ENCODE measurements around the gene VWF.
A peak's percentile ranks its signal among the peaks of the same experiment; 100 is the strongest.
"Not testable (repeated sequence)": the region's sequence is repeated elsewhere in the genome, so short reads cannot be mapped to it uniquely, and the experiment has no call there.

VWF gene

GRCh38 chr12:6145564-6145963, 21.1 kb upstream of the VWF start:
- Histone ChIP-seq H3K4me1 (ENCODE audit: control insufficient read depth, insufficient read depth, low read length, poor library complexity, severe bottlenecking) (peaks cover 13% of the 10 kb centered on the region), H3K36me3 (ENCODE audit: control insufficient read depth, insufficient read depth, low read length) (no peaks in the 10 kb centered on the region), H3K27me3 (replicated peaks; ENCODE audit: control insufficient read depth, insufficient read depth, low read length, poor library complexity, severe bottlenecking) (no peaks in the 10 kb centered on the region), H3K27ac (ENCODE audit: insufficient read depth, low read length, poor library complexity, severe bottlenecking) (no peak overlapping the region), H3K9me3 (ENCODE audit: control insufficient read depth, low read length) (no peaks in the 10 kb centered on the region), H3K4me3 (ENCODE audit: insufficient read depth, low read depth, low read length, poor library complexity, severe bottlenecking) (no peak overlapping the region)
- DNase-seq = no peak

DNA sequence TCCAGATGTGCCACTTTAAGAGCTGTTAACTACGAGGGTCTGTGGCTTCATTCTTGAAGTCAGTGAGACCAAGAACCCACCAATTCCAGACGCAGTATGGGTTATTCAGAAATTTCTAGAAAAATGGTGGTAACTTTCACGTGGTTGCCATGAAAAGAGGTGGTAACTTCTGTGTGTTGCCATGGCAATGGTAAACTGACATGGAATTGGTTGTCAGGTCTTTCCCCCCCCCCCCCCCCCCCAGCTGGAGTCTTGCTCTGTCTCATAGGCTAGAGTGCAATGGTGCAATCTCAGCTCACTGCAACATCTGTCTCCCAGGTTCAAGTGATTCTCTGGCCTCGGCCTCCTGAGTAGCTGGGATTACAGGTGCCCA, 18.8 kb upstream of the VWF start:
- DNase-seq = no peak
- Histone ChIP-seq H3K36me3 (ENCODE audit: control insufficient read depth, insufficient read depth, low read length) (no peaks in the 10 kb centered on the region), H3K4me3 (ENCODE audit: insufficient read depth, low read depth, low read length, poor library complexity, severe bottlenecking) (no peak overlapping the region), H3K27ac (ENCODE audit: insufficient read depth, low read length, poor library complexity, severe bottlenecking) (no peak overlapping the region), H3K4me1 (ENCODE audit: control insufficient read depth, insufficient read depth, low read length, poor library complexity, severe bottlenecking) (peaks cover 17% of the 10 kb centered on the region), H3K9me3 (ENCODE audit: control insufficient read depth, low read length) (no peaks in the 10 kb centered on the region), H3K27me3 (replicated peaks; ENCODE audit: control insufficient read depth, insufficient read depth, low read length, poor library complexity, severe bottlenecking) (no peaks in the 10 kb centered on the region)

DNA sequence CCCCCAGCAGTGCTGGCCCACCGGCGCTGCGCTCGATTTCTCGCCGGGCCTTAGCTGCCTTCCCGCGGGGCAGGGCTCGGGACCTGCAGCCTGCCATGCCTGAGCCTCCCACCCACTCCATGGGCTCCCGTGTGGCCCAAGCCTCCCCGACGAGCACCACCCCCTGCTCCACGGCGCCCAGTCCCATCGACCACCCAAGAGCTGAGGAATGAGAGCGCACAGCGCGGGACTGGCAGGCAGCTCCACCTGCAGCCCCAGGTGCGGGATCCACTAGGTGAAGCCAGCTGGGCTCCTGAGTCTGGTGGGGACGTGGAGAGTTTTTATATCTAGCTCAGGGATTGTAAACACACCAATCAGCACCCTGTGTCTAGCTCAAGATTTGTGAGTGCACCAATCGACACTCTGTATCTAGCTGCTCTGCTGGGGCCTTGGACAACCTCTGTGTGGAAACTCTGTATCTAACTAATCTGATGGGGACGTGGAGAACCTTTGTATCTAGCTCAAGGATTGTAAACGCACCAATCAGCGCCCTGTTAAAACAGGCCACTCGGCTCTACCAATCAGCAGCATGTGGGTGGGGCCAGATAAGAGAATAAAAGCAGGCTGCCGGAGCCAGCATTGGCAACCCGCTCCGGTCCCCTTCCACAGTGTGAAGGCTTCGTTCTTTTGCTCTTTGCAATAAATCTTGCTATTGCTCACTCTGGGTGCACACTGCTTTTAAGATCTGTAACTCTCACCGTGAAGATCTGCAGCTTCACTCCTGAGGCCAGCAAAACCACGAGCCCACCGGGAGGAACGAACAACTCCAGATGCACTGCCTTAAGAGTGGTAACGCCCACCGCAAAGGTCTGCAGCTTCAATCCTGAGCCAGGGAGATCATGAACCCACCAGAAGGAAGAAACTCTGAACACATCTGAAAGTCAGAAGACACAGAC, 18.2 kb upstream of the VWF start:
- H3K9me3 ChIP-seq (ENCODE audit: control insufficient read depth, low read length); H3K27ac ChIP-seq (ENCODE audit: insufficient read depth, low read length, poor library complexity, severe bottlenecking); DNase-seq; H3K27me3 ChIP-seq (replicated peaks; ENCODE audit: control insufficient read depth, insufficient read depth, low read length, poor library complexity, severe bottlenecking); H3K4me3 ChIP-seq (ENCODE audit: insufficient read depth, low read depth, low read length, poor library complexity, severe bottlenecking); H3K36me3 ChIP-seq (ENCODE audit: control insufficient read depth, insufficient read depth, low read length): not testable (repeated sequence)
- peaks cover 17% of the 10 kb centered on the region for H3K4me1 ChIP-seq (ENCODE audit: control insufficient read depth, insufficient read depth, low read length, poor library complexity, severe bottlenecking)

DNA sequence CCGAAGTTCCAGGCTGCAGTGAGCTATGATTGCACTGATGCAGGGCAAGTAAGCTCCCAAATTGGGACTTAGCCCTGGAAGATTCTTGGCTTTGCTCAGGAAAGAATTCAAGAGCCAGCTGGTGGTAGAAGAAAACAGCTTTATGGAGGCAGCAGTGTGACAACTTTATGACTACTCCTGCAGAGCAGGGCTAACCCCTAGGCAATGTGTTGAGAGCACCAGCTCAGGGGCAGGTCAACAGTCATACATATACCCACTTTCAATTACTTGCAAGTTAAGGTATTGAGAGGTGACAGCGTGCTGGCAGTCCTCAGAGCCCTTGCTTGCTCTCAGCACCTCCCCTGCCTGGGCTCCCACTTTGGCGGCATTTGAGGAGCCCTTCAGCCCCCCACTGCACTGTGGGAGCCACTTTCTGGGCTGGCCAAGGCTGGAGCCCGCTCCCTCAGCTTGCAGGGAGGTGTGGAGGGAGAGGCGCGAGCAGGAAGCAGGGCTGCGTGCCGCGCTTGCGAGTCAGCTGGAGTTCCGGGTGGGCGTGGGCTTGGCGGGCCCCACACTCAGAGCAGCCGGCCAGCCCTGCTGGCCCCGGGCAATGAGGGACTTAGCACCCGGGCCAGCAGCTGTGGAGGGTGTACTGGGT, 17.4 kb upstream of the VWF start:
- peaks cover 17% of the 10 kb centered on the region for H3K4me1 ChIP-seq (ENCODE audit: control insufficient read depth, insufficient read depth, low read length, poor library complexity, severe bottlenecking)
- H3K4me3 ChIP-seq (ENCODE audit: insufficient read depth, low read depth, low read length, poor library complexity, severe bottlenecking); H3K9me3 ChIP-seq (ENCODE audit: control insufficient read depth, low read length); DNase-seq; H3K27me3 ChIP-seq (replicated peaks; ENCODE audit: control insufficient read depth, insufficient read depth, low read length, poor library complexity, severe bottlenecking); H3K36me3 ChIP-seq (ENCODE audit: control insufficient read depth, insufficient read depth, low read length); H3K27ac ChIP-seq (ENCODE audit: insufficient read depth, low read length, poor library complexity, severe bottlenecking): not testable (repeated sequence)

DNA sequence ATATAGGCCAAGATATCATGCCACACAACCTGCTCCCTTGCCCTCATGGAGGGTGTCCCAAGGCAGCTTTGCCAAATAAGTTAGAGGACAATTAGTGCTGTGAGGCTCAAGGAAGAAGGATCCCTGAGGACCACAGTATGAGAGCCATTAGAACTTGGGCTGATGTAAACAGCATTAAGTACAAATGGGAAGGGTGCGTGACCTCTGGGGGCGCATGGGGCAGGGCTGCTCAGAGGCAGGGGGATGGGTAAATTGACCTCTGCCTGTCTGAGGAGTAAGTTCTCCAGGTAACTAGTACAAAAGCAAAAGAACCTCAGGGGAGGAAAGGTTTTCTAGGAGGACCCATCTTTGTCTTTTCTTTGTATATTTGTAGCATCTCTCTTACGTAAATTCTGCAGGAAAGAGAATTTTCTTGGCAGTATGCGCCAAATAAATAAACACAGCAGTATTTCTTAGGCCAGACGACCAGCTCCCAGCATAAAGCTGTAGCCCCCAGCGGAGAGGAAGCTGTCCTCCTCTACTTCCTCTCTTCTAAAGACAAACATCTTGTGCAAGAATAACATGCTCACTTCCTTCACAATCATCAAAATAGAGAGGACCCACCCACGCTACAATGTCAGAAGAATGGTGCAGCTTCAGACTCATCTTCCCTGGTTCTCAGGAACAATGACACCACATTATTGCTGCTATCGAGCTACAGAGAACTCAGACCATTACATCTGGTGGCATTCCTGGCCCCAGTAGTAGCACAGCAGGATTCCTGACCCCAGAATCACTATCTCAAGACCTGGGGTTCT, 16.4 kb upstream of the VWF start:
- H3K9me3 ChIP-seq (ENCODE audit: control insufficient read depth, low read length) = no peaks in the 10 kb centered on the region
- peaks cover 17% of the 10 kb centered on the region for H3K4me1 ChIP-seq (ENCODE audit: control insufficient read depth, insufficient read depth, low read length, poor library complexity, severe bottlenecking)
- DNase-seq = no peak
- no peak overlapping the region for H3K4me3 ChIP-seq (ENCODE audit: insufficient read depth, low read depth, low read length, poor library complexity, severe bottlenecking)
- H3K36me3 ChIP-seq (ENCODE audit: control insufficient read depth, insufficient read depth, low read length) = no peaks in the 10 kb centered on the region
- H3K27me3 ChIP-seq (replicated peaks; ENCODE audit: control insufficient read depth, insufficient read depth, low read length, poor library complexity, severe bottlenecking) = no peaks in the 10 kb centered on the region
- peak overlapping the region; percentile 1 for H3K27ac ChIP-seq (ENCODE audit: insufficient read depth, low read length, poor library complexity, severe bottlenecking)

DNA sequence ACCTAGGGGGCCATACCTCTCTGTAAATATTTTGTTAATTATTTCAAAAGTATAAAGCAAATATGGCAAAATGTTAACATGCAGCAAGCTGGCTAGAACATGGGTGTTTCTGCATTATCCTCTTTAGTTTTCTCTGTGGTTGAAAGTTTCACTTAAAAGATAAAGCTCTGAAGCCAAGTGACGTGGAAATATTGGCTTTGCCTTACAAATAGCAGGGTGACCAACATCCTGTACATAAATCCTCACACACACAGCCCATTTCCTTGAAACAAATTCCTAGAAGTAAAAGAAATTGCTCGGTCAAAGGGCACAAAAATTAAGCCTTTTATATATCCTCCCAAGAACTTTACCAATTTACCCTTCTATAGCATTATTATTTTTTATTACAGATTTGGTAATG, 10.6 kb upstream of the VWF start:
- Histone ChIP-seq H3K36me3 (ENCODE audit: control insufficient read depth, insufficient read depth, low read length) (no peaks in the 10 kb centered on the region), H3K4me1 (ENCODE audit: control insufficient read depth, insufficient read depth, low read length, poor library complexity, severe bottlenecking) (peaks cover under 1% of the 10 kb centered on the region), H3K9me3 (ENCODE audit: control insufficient read depth, low read length) (no peaks in the 10 kb centered on the region)

DNA sequence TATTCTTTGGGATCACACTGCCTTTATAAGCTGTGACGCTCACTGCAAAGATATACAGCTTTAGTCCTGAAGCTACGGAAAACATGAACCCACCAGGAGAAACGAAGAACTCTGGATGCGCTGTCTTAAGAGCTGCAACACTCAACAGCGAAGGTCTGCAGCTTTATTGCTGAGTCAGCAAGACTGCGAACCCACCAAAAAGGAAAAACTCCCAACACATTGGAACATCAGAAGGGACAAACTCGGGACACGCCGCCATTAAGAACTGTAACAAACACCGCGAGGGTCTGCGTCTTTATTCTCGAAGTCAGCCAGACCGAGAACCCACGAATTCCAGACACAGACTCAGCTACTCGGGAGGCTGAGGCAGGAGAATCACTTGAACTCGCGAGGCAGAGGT, 9.2 kb upstream of the VWF start:
- Histone ChIP-seq H3K27ac (ENCODE audit: insufficient read depth, low read length, poor library complexity, severe bottlenecking) (no peak overlapping the region), H3K27me3 (replicated peaks; ENCODE audit: control insufficient read depth, insufficient read depth, low read length, poor library complexity, severe bottlenecking) (no peaks in the 10 kb centered on the region), H3K4me3 (ENCODE audit: insufficient read depth, low read depth, low read length, poor library complexity, severe bottlenecking) (no peak overlapping the region), H3K4me1 (ENCODE audit: control insufficient read depth, insufficient read depth, low read length, poor library complexity, severe bottlenecking) (no peaks in the 10 kb centered on the region), H3K36me3 (ENCODE audit: control insufficient read depth, insufficient read depth, low read length) (no peaks in the 10 kb centered on the region), H3K9me3 (ENCODE audit: control insufficient read depth, low read length) (no peaks in the 10 kb centered on the region)
- DNase-seq = no peak

More for the DNA sequence above, 10.6 kb upstream of the VWF start:
- H3K4me3 ChIP-seq (ENCODE audit: insufficient read depth, low read depth, low read length, poor library complexity, severe bottlenecking) = no peak overlapping the region
- no peak for DNase-seq
- H3K27me3 ChIP-seq (replicated peaks; ENCODE audit: control insufficient read depth, insufficient read depth, low read length, poor library complexity, severe bottlenecking) = no peaks in the 10 kb centered on the region
- no peak overlapping the region for H3K27ac ChIP-seq (ENCODE audit: insufficient read depth, low read length, poor library complexity, severe bottlenecking)

DNA sequence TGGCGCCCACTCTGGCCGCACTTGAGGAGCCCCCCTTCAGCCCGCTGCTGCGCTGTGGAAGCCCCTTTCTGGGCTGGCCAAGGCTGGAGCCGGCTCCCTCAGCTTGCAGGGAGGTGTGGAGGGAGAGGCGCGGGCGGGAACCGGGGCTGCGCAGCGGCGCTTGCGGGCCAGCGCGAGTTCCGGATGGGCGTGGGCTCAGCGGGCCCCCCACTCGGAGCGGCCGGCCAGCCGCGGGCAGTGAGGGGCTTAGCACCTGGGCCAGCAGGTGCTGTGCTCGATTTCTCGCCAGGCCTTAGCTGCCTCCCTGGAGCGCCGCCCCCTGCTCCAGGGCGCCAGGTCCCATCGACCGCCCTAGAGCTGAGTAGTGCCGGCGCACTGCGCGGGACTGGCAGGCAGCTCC, 8.0 kb upstream of the VWF start:
- Histone ChIP-seq H3K4me1 (ENCODE audit: control insufficient read depth, insufficient read depth, low read length, poor library complexity, severe bottlenecking) (no peaks in the 10 kb centered on the region), H3K36me3 (ENCODE audit: control insufficient read depth, insufficient read depth, low read length) (no peaks in the 10 kb centered on the region), H3K9me3 (ENCODE audit: control insufficient read depth, low read length) (no peaks in the 10 kb centered on the region), H3K27ac (ENCODE audit: insufficient read depth, low read length, poor library complexity, severe bottlenecking) (no peak overlapping the region), H3K4me3 (ENCODE audit: insufficient read depth, low read depth, low read length, poor library complexity, severe bottlenecking) (no peak overlapping the region), H3K27me3 (replicated peaks; ENCODE audit: control insufficient read depth, insufficient read depth, low read length, poor library complexity, severe bottlenecking) (no peaks in the 10 kb centered on the region)
- no peak for DNase-seq

GRCh38 chr12:6125310-6125608, 789 bp upstream of the VWF start:
- Histone ChIP-seq H3K36me3 (ENCODE audit: control insufficient read depth, insufficient read depth, low read length) (no peaks in the 10 kb centered on the region), H3K4me1 (ENCODE audit: control insufficient read depth, insufficient read depth, low read length, poor library complexity, severe bottlenecking) (no peaks in the 10 kb centered on the region), H3K9me3 (ENCODE audit: control insufficient read depth, low read length) (no peaks in the 10 kb centered on the region), H3K27ac (ENCODE audit: insufficient read depth, low read length, poor library complexity, severe bottlenecking) (no peak overlapping the region), H3K4me3 (ENCODE audit: insufficient read depth, low read depth, low read length, poor library complexity, severe bottlenecking) (no peak overlapping the region), H3K27me3 (replicated peaks; ENCODE audit: control insufficient read depth, insufficient read depth, low read length, poor library complexity, severe bottlenecking) (no peaks in the 10 kb centered on the region)
- DNase-seq = no peak

DNA sequence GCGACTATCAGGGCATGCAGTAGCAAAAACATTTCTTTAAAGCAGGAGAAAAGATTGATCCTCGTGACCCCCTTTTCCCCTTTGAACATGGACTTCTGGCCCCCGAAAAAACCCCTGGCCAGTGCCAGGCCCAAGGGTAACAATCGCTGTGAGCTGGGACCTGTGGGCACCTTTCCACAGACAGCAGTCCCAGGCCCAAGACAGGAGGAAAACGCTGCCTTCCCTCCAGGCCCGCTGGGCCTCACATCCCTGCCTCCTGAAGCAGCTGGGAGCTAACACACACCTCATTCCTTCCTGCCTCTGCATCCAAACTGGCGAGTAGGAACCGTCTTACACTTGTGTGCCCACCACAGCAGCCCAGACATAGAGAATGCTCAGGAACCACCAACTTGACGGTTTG, 1.2 kb downstream of the VWF start:
- DNase-seq = no peak
- no peak overlapping the region for H3K4me3 ChIP-seq (ENCODE audit: insufficient read depth, low read depth, low read length, poor library complexity, severe bottlenecking)
- no peaks in the 10 kb centered on the region for H3K4me1 ChIP-seq (ENCODE audit: control insufficient read depth, insufficient read depth, low read length, poor library complexity, severe bottlenecking)
- no peak overlapping the region for H3K27ac ChIP-seq (ENCODE audit: insufficient read depth, low read length, poor library complexity, severe bottlenecking)
- no peaks in the 10 kb centered on the region for H3K9me3 ChIP-seq (ENCODE audit: control insufficient read depth, low read length)
- no peaks in the 10 kb centered on the region for H3K36me3 ChIP-seq (ENCODE audit: control insufficient read depth, insufficient read depth, low read length)
- H3K27me3 ChIP-seq (replicated peaks; ENCODE audit: control insufficient read depth, insufficient read depth, low read length, poor library complexity, severe bottlenecking) = no peaks in the 10 kb centered on the region
